IMR-90 (cell line): ENCODE results near the gene PSMD10. TPM values are rescaled to one million over a fixed set of nuclear protein-coding genes. Genes with fewer than 3 reads are reported as not detected.

Experiments
- ATAC-seq: fragments of 200-7000 bp; cut with Tn5 transposase; 2 replicates; pipeline ENCODE4 v1.9.1; 2020; ENCODE audit warnings: low read depth, mild to moderate bottlenecking, moderate library complexity
- BruUV-seq: library from RNA; stranded (reverse); fragments of 400-500 nt; replicated peaks from 2 replicates; lab custom pipeline; 2021; lab: Mats Ljungman, UMichigan
- CTCF ChIA-PET: fragments of 300-600 bp; formaldehyde crosslinking; extraction: SDS; loops from one replicate; lab custom pipeline; 2021; ENCODE audit warnings: antibody characterized with exemption; lab: Yijun Ruan, JAX
- POLR2A ChIA-PET: fragments of 300-600 bp; sonication (Branson Sonifier 250); formaldehyde crosslinking; loops from one replicate; lab custom pipeline; 2022; ENCODE audit warnings: antibody characterized with exemption; ENCODE audit not compliant: unreplicated experiment; lab: Charles Lee
- DNase-seq: peaks from one replicate; pipeline ENCODE4 v3.0.0; 2013
- H2AFZ ChIP-seq: replicated peaks from 2 replicates; pipeline ENCODE3; 2013; ENCODE audit warnings: low read length, mild to moderate bottlenecking; ENCODE audit not compliant: poor library complexity
- H2AK5ac ChIP-seq: 2 replicates; pipeline ENCODE4 v1.6.1; 2013; ENCODE audit warnings: low read depth, low read length, inconsistent platforms
- H2AK9ac ChIP-seq: replicated peaks from 2 replicates; pipeline ENCODE3; 2013; ENCODE audit warnings: mild to moderate bottlenecking, low read depth, low read length, moderate library complexity; ENCODE audit not compliant: poor library complexity
- H2BK120ac ChIP-seq: 2 replicates; pipeline ENCODE4 v1.6.1; 2013; ENCODE audit warnings: low read depth, low read length, inconsistent platforms
- H2BK15ac ChIP-seq: 3 replicates; pipeline ENCODE4 v1.6.1; 2013; ENCODE audit warnings: low read depth, low read length, inconsistent platforms
- H2BK20ac ChIP-seq: 2 replicates; pipeline ENCODE4 v1.6.1; 2013; ENCODE audit warnings: low read depth, mild to moderate bottlenecking, inconsistent platforms, low read length, moderate library complexity
- H2BK5ac ChIP-seq: 2 replicates; pipeline ENCODE4 v1.6.1; 2013; ENCODE audit warnings: mild to moderate bottlenecking, low read depth, low read length, inconsistent platforms; ENCODE audit not compliant: poor library complexity, severe bottlenecking
- H3K14ac ChIP-seq: replicated peaks from 2 replicates; pipeline ENCODE4 v1.6.1; 2013; ENCODE audit warnings: low read depth, low read length, inconsistent platforms
- H3K18ac ChIP-seq: 2 replicates; pipeline ENCODE4 v1.6.1; 2013; ENCODE audit warnings: low read depth, low read length, control low read depth
- H3K23ac ChIP-seq: 2 replicates; pipeline ENCODE4 v1.6.1; 2013; ENCODE audit warnings: low read depth, low read length, inconsistent platforms
- H3K27ac ChIP-seq: 2 replicates; pipeline ENCODE4 v1.5.1; 2013; ENCODE audit warnings: mild to moderate bottlenecking, control low read depth, low read length; ENCODE audit not compliant: insufficient read depth
- H3K27me3 ChIP-seq: 2 replicates; pipeline ENCODE4 v1.6.1; 2013; ENCODE audit warnings: low read length; ENCODE audit not compliant: control insufficient read depth, insufficient read depth
- H3K36me3 ChIP-seq: 2 replicates; pipeline ENCODE4 v1.6.1; 2013; ENCODE audit warnings: low read length, mixed read lengths; ENCODE audit not compliant: control insufficient read depth, insufficient read depth
- H3K4ac ChIP-seq: 2 replicates; pipeline ENCODE4 v1.6.1; 2013; ENCODE audit warnings: low read depth, low read length, inconsistent platforms
- H3K4me1 ChIP-seq: 2 replicates; pipeline ENCODE4 v1.6.1; 2013; ENCODE audit warnings: low read length, mixed read lengths; ENCODE audit not compliant: control insufficient read depth, insufficient read depth
- H3K4me2 ChIP-seq: 2 replicates; pipeline ENCODE4 v1.6.1; 2013; ENCODE audit warnings: low read depth, mild to moderate bottlenecking, control low read depth, low read length, moderate library complexity
- H3K4me3 ChIP-seq: 2 replicates; pipeline ENCODE4 v1.5.1; 2013; ENCODE audit warnings: low read depth, mild to moderate bottlenecking, control low read depth, low read length, moderate library complexity; ENCODE audit not compliant: insufficient read depth
- H3K56ac ChIP-seq: 2 replicates; pipeline ENCODE4 v1.6.1; 2013; ENCODE audit warnings: low read length, inconsistent platforms; ENCODE audit not compliant: insufficient read depth; ENCODE audit errors: extremely low read depth
- H3K79me1 ChIP-seq, 2 experiments: 2 replicates each; pipeline ENCODE4 v1.6.1; 2013; ENCODE audit warnings: low read length in 2 of 2, inconsistent platforms in 1 of 2, low read depth in 1 of 2
- H3K9ac ChIP-seq: 2 replicates; pipeline ENCODE4 v1.6.1; 2013; ENCODE audit warnings: low read depth, low read length, control low read depth
- H3K9me1 ChIP-seq: 2 replicates; pipeline ENCODE4 v1.6.1; 2013; ENCODE audit warnings: low read length, inconsistent platforms; ENCODE audit not compliant: insufficient read depth
- H3K9me3 ChIP-seq: 2 replicates; pipeline ENCODE4 v1.6.1; 2013; ENCODE audit warnings: low read length; ENCODE audit not compliant: control insufficient read depth, insufficient read depth
- H4K20me1 ChIP-seq: 2 replicates; pipeline ENCODE4 v1.6.1; 2013; ENCODE audit warnings: low read length, inconsistent platforms; ENCODE audit not compliant: insufficient read depth
- H4K5ac ChIP-seq: 2 replicates; pipeline ENCODE4 v1.6.1; 2013; ENCODE audit warnings: mild to moderate bottlenecking, low read depth, low read length, control low read depth
- H4K8ac ChIP-seq, 2 experiments: 2 replicates each; pipeline ENCODE4 v1.6.1; 2013; ENCODE audit warnings: low read depth in 2 of 2, low read length in 2 of 2, control low read depth in 1 of 2, inconsistent platforms in 1 of 2
- H4K91ac ChIP-seq: 2 replicates; pipeline ENCODE4 v1.6.1; 2013; ENCODE audit warnings: low read depth, low read length, inconsistent platforms; ENCODE audit not compliant: insufficient read depth
- FOS ChIP-seq: fragments of 150-350 bp; IDR thresholded peaks from 2 replicates; pipeline ENCODE4 v1.6.1; 2016; ENCODE audit warnings: low read depth, low read length
- POLR2A ChIP-seq: IDR thresholded peaks from 2 replicates; pipeline ENCODE4 v1.6.1; 2012; ENCODE audit warnings: mild to moderate bottlenecking, low read depth, low read length
- RCOR1 ChIP-seq: IDR thresholded peaks from 2 replicates; pipeline ENCODE4 v1.6.1; 2012; ENCODE audit warnings: mild to moderate bottlenecking, low read length, improper control_type of control experiment; ENCODE audit not compliant: insufficient replicate concordance
- SMC3 ChIP-seq: fragments of 150-350 bp; IDR thresholded peaks from 2 replicates; pipeline ENCODE4 v1.6.1; 2016; ENCODE audit warnings: low read depth, mild to moderate bottlenecking, antibody characterized with exemption, low read length, moderate library complexity
- WGBS, 2 experiments: methylation state at CpG; one replicate each; pipeline versions ENCODE4 v1.1.5 to v1.1.7; 2013; ENCODE audit warnings: missing lambda C conversion rate in 2 of 2; ENCODE audit not compliant: insufficient read length in 1 of 2; ENCODE audit errors: extremely low coverage in 2 of 2; 5-methylcytosine and 5-hydroxymethylcytosine counted together
- dilution Hi-C: fragments of 300-500 bp; cut with HindIII; formaldehyde crosslinking; loops from one replicate; pipeline ENCODE4 v1.14.3; 2018; ENCODE audit warnings: low sequenced_read_pairs; ENCODE audit not compliant: unreplicated experiment
- in situ Hi-C: fragments of 300-500 bp; cut with MboI; formaldehyde crosslinking; loops from 3 replicates; pipeline ENCODE4 v1.14.3; 2019; ENCODE audit warnings: low sequenced_read_pairs, inconsistent platforms, mixed read lengths
- intact Hi-C: fragments of 100-400 bp; cut with micrococcal nuclease; formaldehyde crosslinking; loops from 2 replicates; pipeline ENCODE4 v1.10.0; 2022
- polyA plus RNA-seq, 3 experiments: library from polyadenylated mRNA; depleted of rRNA; stranded (reverse); fragments of >200 nt; gene quantifications; 2 replicates each; pipeline ENCODE4 v1.2.3, GENCODE V29; 2012; ENCODE audit warnings: low replicate concordance in 1 of 3
- total RNA-seq: library from RNA; depleted of rRNA; stranded (reverse); fragments of >200 nt; gene quantifications from 2 replicates; pipeline ENCODE4 v1.2.3, GENCODE V29; 2012
- TF ChIP-seq, protein P1 (sequence below): fragments of 150-350 bp; IDR thresholded peaks from 2 replicates; pipeline ENCODE4 v1.6.1; 2017; ENCODE audit warnings: mild to moderate bottlenecking, antibody characterized with exemption, low read length, low read depth

Gene PSMD10
- total and polyA plus RNA-seq, 2 of the 4 experiments (the other 2 are of a cell fraction), result 62.0 to 122 TPM

- Histone ChIP-seq H2BK20ac (no peak overlapping the region), H2BK15ac (no peak overlapping the region), H3K56ac (no peak overlapping the region), H4K8ac (no peak overlapping the region), H3K36me3 (no peaks in the 10 kb centered on the region), H2BK5ac (no peak overlapping the region), H3K23ac (no peak overlapping the region), H2BK120ac (no peak overlapping the region), H3K79me1 (no peaks in the 10 kb centered on the region), H3K4me2 (no peak overlapping the region), H3K27ac (no peak overlapping the region), H2AFZ (no peak overlapping the region), H3K9me1 (no peaks in the 10 kb centered on the region), H4K20me1 (no peaks in the 10 kb centered on the region), H4K91ac (no peak overlapping the region), H3K4me1 (no peaks in the 10 kb centered on the region), H4K5ac (no peak overlapping the region), H2AK5ac (no peak overlapping the region), H3K14ac (no peak overlapping the region), H3K4ac (no peak overlapping the region), H3K27me3 (no peaks in the 10 kb centered on the region), H3K18ac (no peak overlapping the region), H3K4me3 (no peak overlapping the region), H2AK9ac (no peak overlapping the region), H3K9me3 (no peaks in the 10 kb centered on the region), H3K9ac (no peak overlapping the region)
- in situ Hi-C loops, result no loop called here
- TF ChIP-seq RCOR1, result no peak
- TF ChIP-seq FOS, result no peak
- TF ChIP-seq, protein P1, sequence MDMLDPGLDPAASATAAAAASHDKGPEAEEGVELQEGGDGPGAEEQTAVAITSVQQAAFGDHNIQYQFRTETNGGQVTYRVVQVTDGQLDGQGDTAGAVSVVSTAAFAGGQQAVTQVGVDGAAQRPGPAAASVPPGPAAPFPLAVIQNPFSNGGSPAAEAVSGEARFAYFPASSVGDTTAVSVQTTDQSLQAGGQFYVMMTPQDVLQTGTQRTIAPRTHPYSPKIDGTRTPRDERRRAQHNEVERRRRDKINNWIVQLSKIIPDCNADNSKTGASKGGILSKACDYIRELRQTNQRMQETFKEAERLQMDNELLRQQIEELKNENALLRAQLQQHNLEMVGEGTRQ, result no peak
- no peak for TF ChIP-seq SMC3
- TF ChIP-seq POLR2A, result no peak
- DNase-seq (no peak), ATAC-seq (no peak)
- intact Hi-C loops, result no loop called here
- WGBS, 2 experiments, result no CpG with 5 or more reads among the region's 1 CpG
- BruUV-seq, result no TSS peak
- POLR2A ChIA-PET, result no interaction called here
- dilution Hi-C loops, result no loop called here
- CTCF ChIA-PET, result no interaction called here
Observed at GRCh38 chrX:108134724-108135123, 43.4 kb upstream of the PSMD10 start.
